H1 (cell line): ENCODE results near the gene LAMC1. TPM values are rescaled to one million over a fixed set of nuclear protein-coding genes. Genes with fewer than 3 reads are reported as not detected.

Experiments used
- CHD1 ChIP-seq: IDR thresholded peaks from 2 replicates; pipeline ENCODE4 v1.6.1; 2012; ENCODE audit warnings: low read depth, low read length, improper control_type of control experiment
- EZH2 ChIP-seq: fragments of 200-600 bp; sonication (generic); IDR thresholded peaks from 2 replicates; pipeline ENCODE4 v1.7.1; 2012; ENCODE audit warnings: low read depth, mild to moderate bottlenecking, moderate library complexity, low read length, inconsistent platforms; ENCODE audit not compliant: severe bottlenecking
- HDAC2 ChIP-seq, 2 experiments: fragments of 300-600 bp in 1 of 2; sonication (generic) in 1 of 2; IDR thresholded peaks; 2 replicates each; pipeline ENCODE4 v1.6.1; 2011 to 2012; ENCODE audit warnings: low read depth in 2 of 2, low read length in 2 of 2, mild to moderate bottlenecking in 2 of 2, moderate library complexity in 2 of 2, borderline replicate concordance in 1 of 2, inconsistent platforms in 1 of 2
- RNF2 ChIP-seq: fragments of 200-900, 300-1000 bp; sonication (generic); IDR thresholded peaks from 2 replicates; pipeline ENCODE4 v1.7.1; 2016; ENCODE audit warnings: borderline replicate concordance, low read depth, mild to moderate bottlenecking, antibody characterized with exemption, low read length; ENCODE audit not compliant: poor library complexity, severe bottlenecking; ENCODE audit errors: missing control alignments
- TCF12 ChIP-seq: IDR thresholded peaks from 2 replicates; pipeline ENCODE4 v1.6.1; 2011; ENCODE audit warnings: low read depth, mild to moderate bottlenecking, low read length
- TEAD4 ChIP-seq: IDR thresholded peaks from 2 replicates; pipeline ENCODE4 v1.6.1; 2012; ENCODE audit warnings: low read depth, low read length, inconsistent platforms, mixed read lengths
- polyA plus RNA-seq, 7 experiments: library from polyadenylated mRNA; depleted of rRNA in 3 of 7; stranded (reverse) in 5 of 7; unstranded in 2 of 7; fragments of >200 nt in 5 of 7; fragments of 200-250 nt in 2 of 7; gene quantifications; 1 replicate in 5 of 7; 2 replicates in 1 of 7; 4 replicates in 1 of 7; pipeline versions ENCODE4 v1.2.1 to v1.2.3, GENCODE V29; 2011 to 2013; ENCODE audit warnings: missing spikeins in 2 of 7, mixed read lengths in 2 of 7
- total RNA-seq: library from RNA; stranded (reverse); fragmentation: NEBNext Ultra II Directional; extraction: Animal tissue kit (Norgen Biotek cat#: 25700); gene quantifications from 2 replicates; pipeline ENCODE4 v1.2.1, GENCODE V29; 2021
- TF ChIP-seq, protein P1 (sequence below): fragments of 300-600 bp; sonication (generic); IDR thresholded peaks from 2 replicates; pipeline ENCODE4 v1.7.1; 2012; ENCODE audit warnings: low read length, moderate library complexity, mild to moderate bottlenecking, inconsistent platforms; ENCODE audit not compliant: insufficient replicate concordance

Gene LAMC1
- total and polyA plus RNA-seq, 2 of the 8 experiments (the other 6 are each of a cell fraction or from before 2014, with no cell fraction given), result 47.6 to 90.3 TPM

DNA sequence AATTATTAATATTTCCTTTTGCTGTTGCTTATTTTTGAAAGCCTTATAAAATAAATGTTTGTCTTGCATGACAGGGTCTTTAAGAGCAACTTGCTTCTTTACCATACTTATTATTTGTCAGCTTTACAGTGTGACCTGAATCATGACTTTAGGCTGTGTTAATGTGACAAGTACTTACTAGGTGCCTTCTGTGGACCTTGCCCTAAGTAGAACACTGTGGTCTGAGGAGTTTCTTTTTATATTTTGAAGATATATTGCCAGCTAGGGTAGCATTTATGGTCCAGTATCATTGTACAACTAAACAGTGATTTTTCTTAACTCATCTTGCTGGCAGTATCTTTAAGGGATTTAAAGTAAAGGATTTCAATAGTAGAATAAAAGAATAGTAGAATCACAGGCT is 117.4 kb downstream of the LAMC1 start (continued):
- TF ChIP-seq, protein P1, sequence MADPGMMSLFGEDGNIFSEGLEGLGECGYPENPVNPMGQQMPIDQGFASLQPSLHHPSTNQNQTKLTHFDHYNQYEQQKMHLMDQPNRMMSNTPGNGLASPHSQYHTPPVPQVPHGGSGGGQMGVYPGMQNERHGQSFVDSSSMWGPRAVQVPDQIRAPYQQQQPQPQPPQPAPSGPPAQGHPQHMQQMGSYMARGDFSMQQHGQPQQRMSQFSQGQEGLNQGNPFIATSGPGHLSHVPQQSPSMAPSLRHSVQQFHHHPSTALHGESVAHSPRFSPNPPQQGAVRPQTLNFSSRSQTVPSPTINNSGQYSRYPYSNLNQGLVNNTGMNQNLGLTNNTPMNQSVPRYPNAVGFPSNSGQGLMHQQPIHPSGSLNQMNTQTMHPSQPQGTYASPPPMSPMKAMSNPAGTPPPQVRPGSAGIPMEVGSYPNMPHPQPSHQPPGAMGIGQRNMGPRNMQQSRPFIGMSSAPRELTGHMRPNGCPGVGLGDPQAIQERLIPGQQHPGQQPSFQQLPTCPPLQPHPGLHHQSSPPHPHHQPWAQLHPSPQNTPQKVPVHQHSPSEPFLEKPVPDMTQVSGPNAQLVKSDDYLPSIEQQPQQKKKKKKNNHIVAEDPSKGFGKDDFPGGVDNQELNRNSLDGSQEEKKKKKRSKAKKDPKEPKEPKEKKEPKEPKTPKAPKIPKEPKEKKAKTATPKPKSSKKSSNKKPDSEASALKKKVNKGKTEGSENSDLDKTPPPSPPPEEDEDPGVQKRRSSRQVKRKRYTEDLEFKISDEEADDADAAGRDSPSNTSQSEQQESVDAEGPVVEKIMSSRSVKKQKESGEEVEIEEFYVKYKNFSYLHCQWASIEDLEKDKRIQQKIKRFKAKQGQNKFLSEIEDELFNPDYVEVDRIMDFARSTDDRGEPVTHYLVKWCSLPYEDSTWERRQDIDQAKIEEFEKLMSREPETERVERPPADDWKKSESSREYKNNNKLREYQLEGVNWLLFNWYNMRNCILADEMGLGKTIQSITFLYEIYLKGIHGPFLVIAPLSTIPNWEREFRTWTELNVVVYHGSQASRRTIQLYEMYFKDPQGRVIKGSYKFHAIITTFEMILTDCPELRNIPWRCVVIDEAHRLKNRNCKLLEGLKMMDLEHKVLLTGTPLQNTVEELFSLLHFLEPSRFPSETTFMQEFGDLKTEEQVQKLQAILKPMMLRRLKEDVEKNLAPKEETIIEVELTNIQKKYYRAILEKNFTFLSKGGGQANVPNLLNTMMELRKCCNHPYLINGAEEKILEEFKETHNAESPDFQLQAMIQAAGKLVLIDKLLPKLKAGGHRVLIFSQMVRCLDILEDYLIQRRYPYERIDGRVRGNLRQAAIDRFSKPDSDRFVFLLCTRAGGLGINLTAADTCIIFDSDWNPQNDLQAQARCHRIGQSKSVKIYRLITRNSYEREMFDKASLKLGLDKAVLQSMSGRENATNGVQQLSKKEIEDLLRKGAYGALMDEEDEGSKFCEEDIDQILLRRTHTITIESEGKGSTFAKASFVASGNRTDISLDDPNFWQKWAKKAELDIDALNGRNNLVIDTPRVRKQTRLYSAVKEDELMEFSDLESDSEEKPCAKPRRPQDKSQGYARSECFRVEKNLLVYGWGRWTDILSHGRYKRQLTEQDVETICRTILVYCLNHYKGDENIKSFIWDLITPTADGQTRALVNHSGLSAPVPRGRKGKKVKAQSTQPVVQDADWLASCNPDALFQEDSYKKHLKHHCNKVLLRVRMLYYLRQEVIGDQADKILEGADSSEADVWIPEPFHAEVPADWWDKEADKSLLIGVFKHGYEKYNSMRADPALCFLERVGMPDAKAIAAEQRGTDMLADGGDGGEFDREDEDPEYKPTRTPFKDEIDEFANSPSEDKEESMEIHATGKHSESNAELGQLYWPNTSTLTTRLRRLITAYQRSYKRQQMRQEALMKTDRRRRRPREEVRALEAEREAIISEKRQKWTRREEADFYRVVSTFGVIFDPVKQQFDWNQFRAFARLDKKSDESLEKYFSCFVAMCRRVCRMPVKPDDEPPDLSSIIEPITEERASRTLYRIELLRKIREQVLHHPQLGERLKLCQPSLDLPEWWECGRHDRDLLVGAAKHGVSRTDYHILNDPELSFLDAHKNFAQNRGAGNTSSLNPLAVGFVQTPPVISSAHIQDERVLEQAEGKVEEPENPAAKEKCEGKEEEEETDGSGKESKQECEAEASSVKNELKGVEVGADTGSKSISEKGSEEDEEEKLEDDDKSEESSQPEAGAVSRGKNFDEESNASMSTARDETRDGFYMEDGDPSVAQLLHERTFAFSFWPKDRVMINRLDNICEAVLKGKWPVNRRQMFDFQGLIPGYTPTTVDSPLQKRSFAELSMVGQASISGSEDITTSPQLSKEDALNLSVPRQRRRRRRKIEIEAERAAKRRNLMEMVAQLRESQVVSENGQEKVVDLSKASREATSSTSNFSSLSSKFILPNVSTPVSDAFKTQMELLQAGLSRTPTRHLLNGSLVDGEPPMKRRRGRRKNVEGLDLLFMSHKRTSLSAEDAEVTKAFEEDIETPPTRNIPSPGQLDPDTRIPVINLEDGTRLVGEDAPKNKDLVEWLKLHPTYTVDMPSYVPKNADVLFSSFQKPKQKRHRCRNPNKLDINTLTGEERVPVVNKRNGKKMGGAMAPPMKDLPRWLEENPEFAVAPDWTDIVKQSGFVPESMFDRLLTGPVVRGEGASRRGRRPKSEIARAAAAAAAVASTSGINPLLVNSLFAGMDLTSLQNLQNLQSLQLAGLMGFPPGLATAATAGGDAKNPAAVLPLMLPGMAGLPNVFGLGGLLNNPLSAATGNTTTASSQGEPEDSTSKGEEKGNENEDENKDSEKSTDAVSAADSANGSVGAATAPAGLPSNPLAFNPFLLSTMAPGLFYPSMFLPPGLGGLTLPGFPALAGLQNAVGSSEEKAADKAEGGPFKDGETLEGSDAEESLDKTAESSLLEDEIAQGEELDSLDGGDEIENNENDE, result no peak
- no peak for TF ChIP-seq TEAD4
- no peak for TF ChIP-seq RNF2
- no peak for TF ChIP-seq TCF12
- TF ChIP-seq CHD1, result no peak
- no peak for TF ChIP-seq EZH2
- TF ChIP-seq HDAC2 (IDR thresholded peaks at IDR 0.05; ENCODE audit: borderline replicate concordance in 1 of 2, low read depth in 2 of 2, low read length in 2 of 2), result no peak
